Measurements from ENCODE around the gene PPM1H.

The PPM1H gene

GRCh38 chr12:62805517-62805916, 129.4 kb downstream of the PPM1H start:
- H3K36me3 ChIP-seq (ENCODE audit: control insufficient read depth, insufficient read depth, low read length, severe bottlenecking) = no peaks in the 10 kb centered on the region
- H3K9me3 ChIP-seq (ENCODE audit: control insufficient read depth, low read length) = no peaks in the 10 kb centered on the region
- H3K9ac ChIP-seq (ENCODE audit: low read length) = no peak overlapping the region
- H3K27me3 ChIP-seq (replicated peaks; ENCODE audit: control insufficient read depth, insufficient read depth, low read length) = no peaks in the 10 kb centered on the region
- H3K4me3 ChIP-seq (ENCODE audit: low read length) = no peak overlapping the region
- DNase-seq (ENCODE audit: low read depth) = no peak
- peaks cover 5% of the 10 kb centered on the region for H3K4me1 ChIP-seq (ENCODE audit: control insufficient read depth, insufficient read depth, low read length)

- Histone ChIP-seq H3K9ac (ENCODE audit: low read length) (no peak overlapping the region), H3K36me3 (ENCODE audit: control insufficient read depth, insufficient read depth, low read length, severe bottlenecking) (no peaks in the 10 kb centered on the region), H3K9me3 (ENCODE audit: control insufficient read depth, low read length) (no peaks in the 10 kb centered on the region), H3K4me1 (ENCODE audit: control insufficient read depth, insufficient read depth, low read length) (peaks cover 5% of the 10 kb centered on the region), H3K27me3 (replicated peaks; ENCODE audit: control insufficient read depth, insufficient read depth, low read length) (no peaks in the 10 kb centered on the region), H3K4me3 (ENCODE audit: low read length) (no peak overlapping the region)
- DNase-seq (ENCODE audit: low read depth) = no peak
These were observed 131.2 kb downstream of the PPM1H start for GRCh38 chr12:62803756-62804155.

- Histone ChIP-seq H3K4me3 (ENCODE audit: low read length) (no peak overlapping the region), H3K36me3 (ENCODE audit: control insufficient read depth, insufficient read depth, low read length, severe bottlenecking) (no peaks in the 10 kb centered on the region), H3K9ac (ENCODE audit: low read length) (no peak overlapping the region), H3K4me1 (ENCODE audit: control insufficient read depth, insufficient read depth, low read length) (peaks cover 5% of the 10 kb centered on the region), H3K9me3 (ENCODE audit: control insufficient read depth, low read length) (no peaks in the 10 kb centered on the region), H3K27me3 (replicated peaks; ENCODE audit: control insufficient read depth, insufficient read depth, low read length) (no peaks in the 10 kb centered on the region)
- peak; percentile 53 for DNase-seq (ENCODE audit: low read depth)
These were observed 132.0 kb downstream of the PPM1H start for GRCh38 chr12:62802984-62803383.

- H3K4me1 ChIP-seq (ENCODE audit: control insufficient read depth, insufficient read depth, low read length) = peaks cover 5% of the 10 kb centered on the region
- no peaks in the 10 kb centered on the region for H3K9me3 ChIP-seq (ENCODE audit: control insufficient read depth, low read length)
- H3K4me3 ChIP-seq (ENCODE audit: low read length) = no peak overlapping the region
- no peak overlapping the region for H3K9ac ChIP-seq (ENCODE audit: low read length)
- DNase-seq (ENCODE audit: low read depth) = no peak
- H3K27me3 ChIP-seq (replicated peaks; ENCODE audit: control insufficient read depth, insufficient read depth, low read length) = no peaks in the 10 kb centered on the region
- no peaks in the 10 kb centered on the region for H3K36me3 ChIP-seq (ENCODE audit: control insufficient read depth, insufficient read depth, low read length, severe bottlenecking)
These were observed 132.6 kb downstream of the PPM1H start for GRCh38 chr12:62802321-62802720.

GRCh38 chr12:62801796-62802195, 133.2 kb downstream of the PPM1H start:
- DNase-seq (ENCODE audit: low read depth) = no peak
- Histone ChIP-seq H3K4me3 (ENCODE audit: low read length) (no peak overlapping the region), H3K27me3 (replicated peaks; ENCODE audit: control insufficient read depth, insufficient read depth, low read length) (no peaks in the 10 kb centered on the region), H3K36me3 (ENCODE audit: control insufficient read depth, insufficient read depth, low read length, severe bottlenecking) (no peaks in the 10 kb centered on the region), H3K9ac (ENCODE audit: low read length) (no peak overlapping the region), H3K9me3 (ENCODE audit: control insufficient read depth, low read length) (no peaks in the 10 kb centered on the region), H3K4me1 (ENCODE audit: control insufficient read depth, insufficient read depth, low read length) (peaks cover 5% of the 10 kb centered on the region)

GRCh38 chr12:62800707-62801400, 134.1 kb downstream of the PPM1H start:
- H3K4me3 ChIP-seq (ENCODE audit: low read length) = no peak overlapping the region
- no peak for DNase-seq (ENCODE audit: low read depth)
- H3K36me3 ChIP-seq (ENCODE audit: control insufficient read depth, insufficient read depth, low read length, severe bottlenecking) = no peaks in the 10 kb centered on the region
- H3K4me1 ChIP-seq (ENCODE audit: control insufficient read depth, insufficient read depth, low read length) = peaks cover 5% of the 10 kb centered on the region
- peak overlapping the region; percentile 0 for H3K9ac ChIP-seq (ENCODE audit: low read length)
- H3K9me3 ChIP-seq (ENCODE audit: control insufficient read depth, low read length) = no peaks in the 10 kb centered on the region
- no peaks in the 10 kb centered on the region for H3K27me3 ChIP-seq (replicated peaks; ENCODE audit: control insufficient read depth, insufficient read depth, low read length)

GRCh38 chr12:62799766-62800406, 135.1 kb downstream of the PPM1H start:
- Histone ChIP-seq H3K4me3 (ENCODE audit: low read length) (no peak overlapping the region), H3K27me3 (replicated peaks; ENCODE audit: control insufficient read depth, insufficient read depth, low read length) (no peaks in the 10 kb centered on the region), H3K9ac (ENCODE audit: low read length) (no peak overlapping the region), H3K36me3 (ENCODE audit: control insufficient read depth, insufficient read depth, low read length, severe bottlenecking) (no peaks in the 10 kb centered on the region), H3K9me3 (ENCODE audit: control insufficient read depth, low read length) (no peaks in the 10 kb centered on the region), H3K4me1 (ENCODE audit: control insufficient read depth, insufficient read depth, low read length) (peaks cover 5% of the 10 kb centered on the region)
- no peak for DNase-seq (ENCODE audit: low read depth)

GRCh38 chr12:62799126-62799736, 135.7 kb downstream of the PPM1H start:
- H3K4me1 ChIP-seq (ENCODE audit: control insufficient read depth, insufficient read depth, low read length) = peaks cover 5% of the 10 kb centered on the region
- peak; percentile 89 for DNase-seq (ENCODE audit: low read depth)
- no peaks in the 10 kb centered on the region for H3K9me3 ChIP-seq (ENCODE audit: control insufficient read depth, low read length)
- peak overlapping the region; percentile 13 for H3K9ac ChIP-seq (ENCODE audit: low read length)
- no peaks in the 10 kb centered on the region for H3K36me3 ChIP-seq (ENCODE audit: control insufficient read depth, insufficient read depth, low read length, severe bottlenecking)
- no peaks in the 10 kb centered on the region for H3K27me3 ChIP-seq (replicated peaks; ENCODE audit: control insufficient read depth, insufficient read depth, low read length)
- H3K4me3 ChIP-seq (ENCODE audit: low read length) = no peak overlapping the region

- H3K4me3 ChIP-seq (ENCODE audit: low read length) = no peak overlapping the region
- peaks cover 21% of the 10 kb centered on the region for H3K4me1 ChIP-seq (ENCODE audit: control insufficient read depth, insufficient read depth, low read length)
- no peak for DNase-seq (ENCODE audit: low read depth)
- H3K27me3 ChIP-seq (replicated peaks; ENCODE audit: control insufficient read depth, insufficient read depth, low read length) = no peaks in the 10 kb centered on the region
- no peaks in the 10 kb centered on the region for H3K9me3 ChIP-seq (ENCODE audit: control insufficient read depth, low read length)
- H3K36me3 ChIP-seq (ENCODE audit: control insufficient read depth, insufficient read depth, low read length, severe bottlenecking) = no peaks in the 10 kb centered on the region
- peak overlapping the region; percentile 46 for H3K9ac ChIP-seq (ENCODE audit: low read length)
These were observed 140.7 kb downstream of the PPM1H start for GRCh38 chr12:62794218-62794583.

- Histone ChIP-seq H3K4me1 (ENCODE audit: control insufficient read depth, insufficient read depth, low read length) (peaks cover 21% of the 10 kb centered on the region), H3K9ac (ENCODE audit: low read length) (peak overlapping the region; percentile 62), H3K9me3 (ENCODE audit: control insufficient read depth, low read length) (no peaks in the 10 kb centered on the region), H3K36me3 (ENCODE audit: control insufficient read depth, insufficient read depth, low read length, severe bottlenecking) (no peaks in the 10 kb centered on the region), H3K27me3 (replicated peaks; ENCODE audit: control insufficient read depth, insufficient read depth, low read length) (no peaks in the 10 kb centered on the region), H3K4me3 (ENCODE audit: low read length) (no peak overlapping the region)
- DNase-seq (ENCODE audit: low read depth) = peak; percentile 95
These were observed 141.4 kb downstream of the PPM1H start for GRCh38 chr12:62793256-62794217.

All from adipocyte (in vitro differentiated cells).